Astrocyte (in vitro differentiated cells and primary cell): ENCODE data around the gene MAP3K6. TPM values are rescaled to one million over a fixed set of nuclear protein-coding genes. Genes with fewer than 3 reads are reported as not detected.
"Not testable (repeated sequence)": the region's sequence is repeated elsewhere in the genome, so short reads cannot be mapped to it uniquely, and the experiment has no call there.

Source experiments
- DNase-seq: peaks from one replicate; pipeline ENCODE4 v3.0.0-alpha.2; 2010; ENCODE audit warnings: low read depth
- FAIRE-seq: peaks from 2 replicates; lab custom pipeline; 2011; peaks lifted over from hg19 to GRCh38; lab: Jason Lieb, UNC
- H2AFZ ChIP-seq: 2 replicates; pipeline ENCODE4 v1.6.0; 2012; ENCODE audit warnings: low read depth, low read length, inconsistent platforms
- H3K27ac ChIP-seq: 2 replicates; pipeline ENCODE4 v1.5.1; 2011; ENCODE audit warnings: low read depth, low read length, inconsistent platforms
- H3K27me3 ChIP-seq: 2 replicates; pipeline ENCODE4 v1.6.0; 2011; ENCODE audit warnings: low read length, inconsistent platforms; ENCODE audit not compliant: insufficient read depth
- H3K36me3 ChIP-seq: 2 replicates; pipeline ENCODE4 v1.5.1; 2011; ENCODE audit warnings: low read length, inconsistent platforms; ENCODE audit not compliant: insufficient read depth
- H3K4me1 ChIP-seq: 2 replicates; pipeline ENCODE4 v1.5.1; 2011; ENCODE audit warnings: low read length, inconsistent platforms; ENCODE audit not compliant: insufficient read depth
- H3K4me2 ChIP-seq: 2 replicates; pipeline ENCODE4 v1.6.0; 2012; ENCODE audit warnings: low read length, inconsistent platforms
- H3K4me3 ChIP-seq: 2 replicates; pipeline ENCODE4 v1.5.1; 2011; ENCODE audit warnings: low read depth, mild to moderate bottlenecking, low read length, inconsistent platforms; ENCODE audit not compliant: insufficient read depth
- H3K79me2 ChIP-seq: 2 replicates; pipeline ENCODE4 v1.6.0; 2012; ENCODE audit warnings: mild to moderate bottlenecking, low read length, inconsistent platforms; ENCODE audit not compliant: insufficient read depth
- H3K9ac ChIP-seq: 2 replicates; pipeline ENCODE4 v1.6.0; 2012; ENCODE audit warnings: mild to moderate bottlenecking, low read length, inconsistent platforms
- H3K9me3 ChIP-seq: 2 replicates; pipeline ENCODE4 v1.5.1; 2012; ENCODE audit warnings: low read depth, mild to moderate bottlenecking, low read length, inconsistent platforms; ENCODE audit not compliant: insufficient read depth
- H4K20me1 ChIP-seq: 2 replicates; pipeline ENCODE4 v1.6.0; 2012; ENCODE audit warnings: low read length, inconsistent platforms; ENCODE audit not compliant: insufficient read depth
- H3K27ac Mint-ChIP-seq: one replicate; pipeline ENCODE4 v1.8.0; 2021; ENCODE audit warnings: mild to moderate bottlenecking, mixed read lengths; ENCODE audit not compliant: unreplicated experiment
- H3K27me3 Mint-ChIP-seq: one replicate; pipeline ENCODE4 v1.8.0; 2021; ENCODE audit warnings: low read depth, mixed read lengths; ENCODE audit not compliant: unreplicated experiment
- H3K36me3 Mint-ChIP-seq: one replicate; pipeline ENCODE4 v1.8.0; 2021; ENCODE audit warnings: low read depth, mixed read lengths; ENCODE audit not compliant: unreplicated experiment
- H3K4me1 Mint-ChIP-seq: one replicate; pipeline ENCODE4 v1.8.0; 2021; ENCODE audit warnings: low read depth, mixed read lengths; ENCODE audit not compliant: unreplicated experiment
- H3K4me3 Mint-ChIP-seq: one replicate; pipeline ENCODE4 v1.8.0; 2021; ENCODE audit warnings: mild to moderate bottlenecking, moderate library complexity, mixed read lengths; ENCODE audit not compliant: unreplicated experiment
- H3K9me3 Mint-ChIP-seq: one replicate; pipeline ENCODE4 v1.8.0; 2021; ENCODE audit warnings: mild to moderate bottlenecking, mixed read lengths; ENCODE audit not compliant: unreplicated experiment
- EZH2 ChIP-seq: IDR thresholded peaks from 2 replicates; pipeline ENCODE4 v1.6.1; 2012; ENCODE audit warnings: mild to moderate bottlenecking, low read length, inconsistent platforms; ENCODE audit not compliant: insufficient read depth
- total RNA-seq: library from RNA; stranded (reverse); gene quantifications from 2 replicates; pipeline ENCODE4 v1.2.1, GENCODE V29; 2021
- TF ChIP-seq, protein P1 (sequence below): IDR thresholded peaks from 2 replicates; pipeline ENCODE4 v1.5.1; 2011; ENCODE audit warnings: low read depth, mild to moderate bottlenecking, inconsistent platforms, low read length, moderate library complexity; ENCODE audit not compliant: insufficient read depth

Gene MAP3K6
- total RNA-seq, 1 donor from 2014 or later, result 16.8 TPM

DNA sequence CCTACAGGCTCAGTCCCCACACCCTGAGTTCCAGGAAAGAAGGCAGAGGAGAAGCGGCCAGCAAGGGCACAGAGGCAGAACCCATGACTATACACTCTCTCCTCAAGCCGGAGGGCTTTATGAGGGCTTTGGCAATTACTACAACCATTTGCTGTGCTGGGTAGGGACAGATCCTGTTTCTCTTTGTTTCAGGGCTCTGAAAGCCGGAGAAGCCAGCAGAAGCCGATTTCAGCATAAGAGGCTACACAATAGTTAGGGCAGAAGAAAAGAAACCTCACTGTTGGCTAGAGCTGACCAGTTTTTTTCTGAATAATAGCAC, 39.6 kb upstream of the MAP3K6 start:
- H3K4me1 Mint-ChIP-seq, result peaks cover 17% of the 10 kb centered on the region
- no peak overlapping the region for H3K4me3 ChIP-seq
- no peak overlapping the region for H3K4me2 ChIP-seq
- H3K79me2 ChIP-seq, result no peaks in the 10 kb centered on the region
- H3K4me3 Mint-ChIP-seq, result no peak overlapping the region
- no peaks in the 10 kb centered on the region for H3K27me3 Mint-ChIP-seq
- no peaks in the 10 kb centered on the region for H3K27me3 ChIP-seq
- H4K20me1 ChIP-seq, result no peaks in the 10 kb centered on the region
- H3K9ac ChIP-seq, result no peak overlapping the region
- TF ChIP-seq, protein P1, sequence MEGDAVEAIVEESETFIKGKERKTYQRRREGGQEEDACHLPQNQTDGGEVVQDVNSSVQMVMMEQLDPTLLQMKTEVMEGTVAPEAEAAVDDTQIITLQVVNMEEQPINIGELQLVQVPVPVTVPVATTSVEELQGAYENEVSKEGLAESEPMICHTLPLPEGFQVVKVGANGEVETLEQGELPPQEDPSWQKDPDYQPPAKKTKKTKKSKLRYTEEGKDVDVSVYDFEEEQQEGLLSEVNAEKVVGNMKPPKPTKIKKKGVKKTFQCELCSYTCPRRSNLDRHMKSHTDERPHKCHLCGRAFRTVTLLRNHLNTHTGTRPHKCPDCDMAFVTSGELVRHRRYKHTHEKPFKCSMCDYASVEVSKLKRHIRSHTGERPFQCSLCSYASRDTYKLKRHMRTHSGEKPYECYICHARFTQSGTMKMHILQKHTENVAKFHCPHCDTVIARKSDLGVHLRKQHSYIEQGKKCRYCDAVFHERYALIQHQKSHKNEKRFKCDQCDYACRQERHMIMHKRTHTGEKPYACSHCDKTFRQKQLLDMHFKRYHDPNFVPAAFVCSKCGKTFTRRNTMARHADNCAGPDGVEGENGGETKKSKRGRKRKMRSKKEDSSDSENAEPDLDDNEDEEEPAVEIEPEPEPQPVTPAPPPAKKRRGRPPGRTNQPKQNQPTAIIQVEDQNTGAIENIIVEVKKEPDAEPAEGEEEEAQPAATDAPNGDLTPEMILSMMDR, result no peak
- no peak for TF ChIP-seq EZH2
- no peak for FAIRE-seq
- no peak overlapping the region for H2AFZ ChIP-seq
- DNase-seq, result no peak
- H3K27ac Mint-ChIP-seq, result no peak overlapping the region
- no peaks in the 10 kb centered on the region for H3K9me3 Mint-ChIP-seq
- H3K27ac ChIP-seq, result no peak overlapping the region
- no peaks in the 10 kb centered on the region for H3K9me3 ChIP-seq
- peaks cover 6% of the 10 kb centered on the region for H3K36me3 ChIP-seq
- peaks cover 19% of the 10 kb centered on the region for H3K36me3 Mint-ChIP-seq
- peaks cover 28% of the 10 kb centered on the region for H3K4me1 ChIP-seq

DNA sequence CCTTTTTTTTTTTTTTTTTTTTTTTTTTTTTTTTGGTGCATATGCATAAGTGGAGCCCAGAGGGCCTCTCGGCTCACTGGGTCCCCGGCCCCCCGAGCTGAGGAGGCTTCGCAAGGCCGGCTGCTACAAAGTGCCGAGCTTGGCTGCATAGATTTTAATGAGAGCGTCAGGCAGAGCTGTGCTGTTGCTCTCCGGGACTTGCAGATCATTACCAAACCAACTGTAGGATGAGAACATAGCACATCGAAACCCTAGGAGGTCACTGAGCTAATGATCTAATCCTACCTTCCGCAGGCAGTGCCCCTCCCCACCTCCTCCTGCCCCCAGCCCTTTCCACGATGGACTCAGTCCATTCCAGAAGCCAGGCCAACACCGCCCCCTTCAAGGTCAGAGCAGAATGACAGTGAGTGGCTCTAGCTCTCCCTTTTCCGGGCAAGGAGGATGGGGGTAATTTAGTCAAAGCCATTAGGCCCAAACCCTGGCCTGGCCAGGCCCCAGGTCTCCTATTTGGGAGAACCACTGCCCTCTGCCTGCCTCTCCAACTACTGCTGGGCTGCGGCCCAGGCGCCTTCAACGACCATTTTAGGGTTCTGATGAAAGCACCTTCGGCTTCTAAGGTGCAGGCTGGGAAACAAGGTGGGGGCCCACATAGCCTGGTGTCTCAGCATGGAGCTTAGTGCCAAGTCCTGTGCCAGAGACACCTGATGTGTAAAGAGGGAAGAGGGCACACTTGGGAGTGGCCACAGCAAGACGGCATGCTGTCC, 39.0 kb upstream of the MAP3K6 start:
- not testable (repeated sequence) for H3K9ac ChIP-seq, H4K20me1 ChIP-seq, H3K27me3 Mint-ChIP-seq, H3K36me3 ChIP-seq, H3K79me2 ChIP-seq, H3K9me3 ChIP-seq, H3K4me2 ChIP-seq, H3K4me3 ChIP-seq, DNase-seq, H3K9me3 Mint-ChIP-seq, H3K27ac ChIP-seq, FAIRE-seq, H3K27me3 ChIP-seq, H2AFZ ChIP-seq
- H3K27ac Mint-ChIP-seq, result peak overlapping the region; percentile 69
- peak overlapping the region; percentile 23 for H3K4me3 Mint-ChIP-seq
- H3K4me1 Mint-ChIP-seq, result peaks cover 17% of the 10 kb centered on the region
- peaks cover 28% of the 10 kb centered on the region for H3K4me1 ChIP-seq
- peaks cover 14% of the 10 kb centered on the region for H3K36me3 Mint-ChIP-seq

DNA sequence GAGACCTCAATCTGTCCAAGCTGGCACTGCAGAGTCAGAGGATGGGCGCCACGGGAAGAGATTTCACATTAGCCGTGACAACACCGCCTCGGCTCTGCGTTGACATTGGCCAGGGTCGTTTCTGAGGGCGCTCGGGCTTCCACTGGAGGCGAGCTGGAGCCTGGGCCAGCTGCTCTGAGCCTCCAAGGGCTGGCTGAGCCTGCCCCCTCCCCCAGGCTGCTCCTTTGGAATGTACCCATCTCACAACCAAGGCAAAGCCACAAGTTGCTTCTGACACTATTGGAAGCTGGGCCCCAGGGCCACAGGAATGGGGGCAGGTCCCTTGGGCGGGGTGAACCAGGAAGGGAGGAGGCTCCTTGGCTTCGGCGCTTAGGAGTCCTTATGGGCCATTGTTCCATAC, 38.3 kb upstream of the MAP3K6 start:
- Mint-ChIP-seq H3K27ac (peak overlapping the region; percentile 72), H3K27me3 (no peaks in the 10 kb centered on the region), H3K36me3 (peaks cover 12% of the 10 kb centered on the region), H3K4me1 (peaks cover 22% of the 10 kb centered on the region), H3K4me3 (no peak overlapping the region), H3K9me3 (no peaks in the 10 kb centered on the region)
- H3K4me1 ChIP-seq, result peaks cover 28% of the 10 kb centered on the region
- H2AFZ ChIP-seq, result no peak overlapping the region
- no peak overlapping the region for H3K4me3 ChIP-seq
- DNase-seq (peak; percentile 80), FAIRE-seq (no peak)
- TF ChIP-seq, protein P1, result no peak
- TF ChIP-seq EZH2, result no peak
- no peaks in the 10 kb centered on the region for H3K9me3 ChIP-seq
- no peaks in the 10 kb centered on the region for H3K79me2 ChIP-seq
- peaks cover 2% of the 10 kb centered on the region for H3K36me3 ChIP-seq
- no peak overlapping the region for H3K4me2 ChIP-seq
- H4K20me1 ChIP-seq, result no peaks in the 10 kb centered on the region
- no peak overlapping the region for H3K9ac ChIP-seq
- H3K27me3 ChIP-seq, result no peaks in the 10 kb centered on the region
- H3K27ac ChIP-seq, result no peak overlapping the region
